Testis (tissue), 5 donors: ENCODE results near the gene RNU6-1. TPM values are rescaled to one million over a fixed set of nuclear protein-coding genes. Genes with fewer than 3 reads are reported as not detected.

Experiments
- DNase-seq: peaks from one replicate; pipeline ENCODE4 v3.0.0-alpha.2; 2019
- H3K27ac ChIP-seq, 2 donors: fragments of 200-600 bp; sonication (generic); one replicate each; pipeline ENCODE4 v1.5.1; 2019
- H3K27me3 ChIP-seq: fragments of 200-600 bp; sonication (generic); one replicate; pipeline ENCODE4 v1.5.1; 2019
- H3K36me3 ChIP-seq: fragments of 200-600 bp; sonication (generic); one replicate; pipeline ENCODE4 v1.5.1; 2017; ENCODE audit warnings: low read depth; ENCODE audit errors: missing control alignments
- H3K4me1 ChIP-seq: fragments of 200-600 bp; sonication (generic); one replicate; pipeline ENCODE4 v1.5.1; 2019
- H3K4me3 ChIP-seq, 2 donors: fragments of 200-600 bp; sonication (generic); one replicate each; pipeline ENCODE4 v1.5.1; 2017 to 2019
- H3K9me3 ChIP-seq: fragments of 200-600 bp; sonication (generic); one replicate; pipeline ENCODE4 v1.5.1; 2017
- POLR2A ChIP-seq: fragments of 450-650 bp; IDR thresholded peaks from one replicate; pipeline ENCODE4 v1.6.1; 2017; ENCODE audit warnings: antibody characterized with exemption, mild to moderate bottlenecking, moderate library complexity
- WGBS, 2 donors: methylation state at CpG; one replicate each; pipeline ENCODE4 v1.1.5; 2018; 5-methylcytosine and 5-hydroxymethylcytosine counted together
- intact Hi-C: fragments of 100-400 bp; cut with DNase I; formaldehyde crosslinking; loops from one replicate; pipeline ENCODE4 v1.15.1; 2023; ENCODE audit warnings: low total_unique reads
- long read RNA-seq, 2 donors: transcript quantifications; one replicate each; lab custom pipeline, GENCODE V29; 2026
- polyA plus RNA-seq: library from polyadenylated mRNA; stranded (reverse); fragments of 350-450 nt; fragmentation: Illumina TruSeq; extraction: RNeasy Lipid Tissue Mini Kit (QIAGEN cat#74804); gene quantifications from one replicate; pipeline ENCODE4 v1.2.3, GENCODE V29; 2014; ENCODE audit warnings: low read depth, low replicate concordance; ENCODE audit not compliant: insufficient read depth
- total RNA-seq, 2 donors: library from RNA; depleted of rRNA; stranded (reverse); fragments of >200 nt; gene quantifications; one replicate each; pipeline ENCODE4 v1.2.3, GENCODE V29; 2016
- TF ChIP-seq, protein P1 (sequence below), 3 experiments: fragments of 450-650 bp in 2 of 3; fragments of 200-600 bp in 1 of 3; sonication (generic) in 1 of 3; IDR thresholded peaks; one replicate each; pipeline ENCODE4 v1.5.1; 2016 to 2019; ENCODE audit warnings: antibody characterized with exemption in 3 of 3, mild to moderate bottlenecking in 2 of 3, moderate library complexity in 1 of 3

RNU6-1 gene
- total RNA-seq (not detected), polyA plus RNA-seq (not detected)
- long read RNA-seq, donor 1: 0 reads
- long read RNA-seq, donor 2: 0 reads

- TF ChIP-seq, protein P1, sequence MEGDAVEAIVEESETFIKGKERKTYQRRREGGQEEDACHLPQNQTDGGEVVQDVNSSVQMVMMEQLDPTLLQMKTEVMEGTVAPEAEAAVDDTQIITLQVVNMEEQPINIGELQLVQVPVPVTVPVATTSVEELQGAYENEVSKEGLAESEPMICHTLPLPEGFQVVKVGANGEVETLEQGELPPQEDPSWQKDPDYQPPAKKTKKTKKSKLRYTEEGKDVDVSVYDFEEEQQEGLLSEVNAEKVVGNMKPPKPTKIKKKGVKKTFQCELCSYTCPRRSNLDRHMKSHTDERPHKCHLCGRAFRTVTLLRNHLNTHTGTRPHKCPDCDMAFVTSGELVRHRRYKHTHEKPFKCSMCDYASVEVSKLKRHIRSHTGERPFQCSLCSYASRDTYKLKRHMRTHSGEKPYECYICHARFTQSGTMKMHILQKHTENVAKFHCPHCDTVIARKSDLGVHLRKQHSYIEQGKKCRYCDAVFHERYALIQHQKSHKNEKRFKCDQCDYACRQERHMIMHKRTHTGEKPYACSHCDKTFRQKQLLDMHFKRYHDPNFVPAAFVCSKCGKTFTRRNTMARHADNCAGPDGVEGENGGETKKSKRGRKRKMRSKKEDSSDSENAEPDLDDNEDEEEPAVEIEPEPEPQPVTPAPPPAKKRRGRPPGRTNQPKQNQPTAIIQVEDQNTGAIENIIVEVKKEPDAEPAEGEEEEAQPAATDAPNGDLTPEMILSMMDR (IDR thresholded peaks at IDR 0.05): no peak
- no peak for TF ChIP-seq POLR2A
- DNase-seq: peak; percentile 96
- Histone ChIP-seq H3K4me3 (peak within 1 kb of the TSS; percentile 88 to 93), H3K4me1 (peaks cover 46% of the 10 kb centered on the region), H3K36me3 (no peaks in the 10 kb centered on the region), H3K27me3 (no peaks in the 10 kb centered on the region), H3K27ac (peak within 1 kb of the TSS; percentile 99 to 100), H3K9me3 (no peaks in the 10 kb centered on the region)
- 0% methylated on average over 57 to 60 of the region's 62 CpGs for WGBS, 2 donors
- intact Hi-C loops: loop anchor here (10.0 kb wide), 2 partner anchors 315 to 385 kb away; partner anchors contain the start of gene C15orf61
Observed at GRCh38 chr15:67839929-67840748, at the start of gene RNU6-1. TSS of gene RNU6-1 (minus strand) at chr15:67840045.

DNA sequence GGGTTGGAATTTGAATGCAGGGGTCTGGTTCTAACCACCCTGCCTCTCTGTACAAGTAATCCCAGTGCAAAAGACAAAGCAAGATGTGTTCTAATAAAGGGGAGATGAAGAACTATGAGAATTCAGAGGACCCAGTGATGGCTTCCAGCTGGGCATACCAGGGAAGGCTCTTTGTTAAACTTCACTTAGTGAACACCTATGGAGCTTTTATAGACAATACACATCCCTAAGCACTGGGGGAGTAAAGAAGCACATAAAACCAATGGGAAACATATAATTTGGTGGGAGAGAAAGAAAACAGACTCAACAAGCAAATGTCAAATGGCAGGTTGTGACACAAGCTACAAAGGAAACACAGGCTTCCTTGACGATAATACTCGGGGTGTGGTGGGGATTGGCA, 47.9 kb upstream of the RNU6-1 start:
- peaks cover 26% of the 10 kb centered on the region for H3K4me1 ChIP-seq
- WGBS, 2 donors: 83 to 91% methylated on average over 2 of the region's 2 CpGs
- intact Hi-C loops: no loop called here
- H3K36me3 ChIP-seq: no peaks in the 10 kb centered on the region
- no peaks in the 10 kb centered on the region for H3K27me3 ChIP-seq
- H3K27ac ChIP-seq: no peak overlapping the region
- TF ChIP-seq, protein P1 (IDR thresholded peaks at IDR 0.05): no peak
- TF ChIP-seq POLR2A: no peak
- no peak overlapping the region for H3K4me3 ChIP-seq
- H3K9me3 ChIP-seq: no peaks in the 10 kb centered on the region
- no peak for DNase-seq

GRCh38 chr15:67885861-67886260, 46.0 kb upstream of the RNU6-1 start:
- no peak for DNase-seq
- Histone ChIP-seq H3K9me3 (no peaks in the 10 kb centered on the region), H3K27ac (peak overlapping the region in 1 of 2 donors; percentile 92), H3K36me3 (no peaks in the 10 kb centered on the region), H3K27me3 (no peaks in the 10 kb centered on the region), H3K4me1 (peaks cover 40% of the 10 kb centered on the region), H3K4me3 (no peak overlapping the region)
- no peak for TF ChIP-seq POLR2A
- TF ChIP-seq, protein P1 (IDR thresholded peaks at IDR 0.05): no peak
- intact Hi-C loops: no loop called here

GRCh38 chr15:67885175-67885523, 45.3 kb upstream of the RNU6-1 start:
- Histone ChIP-seq H3K27me3 (no peaks in the 10 kb centered on the region), H3K27ac (peak overlapping the region; percentile 66 to 92), H3K4me1 (peaks cover 44% of the 10 kb centered on the region), H3K36me3 (no peaks in the 10 kb centered on the region), H3K9me3 (no peaks in the 10 kb centered on the region), H3K4me3 (peak overlapping the region; percentile 39 to 56)
- no peak for DNase-seq
- TF ChIP-seq POLR2A: no peak
- TF ChIP-seq, protein P1 (IDR thresholded peaks at IDR 0.05): no peak
- 51 to 60% methylated on average over 7 of the region's 7 CpGs for WGBS, 2 donors
- intact Hi-C loops: no loop called here
